Umbilical cord (tissue), 2 donors: ENCODE measurements around the gene DIP2B. TPM values are rescaled to one million over a fixed set of nuclear protein-coding genes. Genes with fewer than 3 reads are reported as not detected.
"Not testable (repeated sequence)": the region's sequence is repeated elsewhere in the genome, so short reads cannot be mapped to it uniquely, and the experiment has no call there.

ENCODE experiments used
- DNase-seq: peaks from one replicate; pipeline ENCODE4 v3.0.0-alpha.2; 2015; ENCODE audit warnings: low spot score
- total RNA-seq: library from RNA; depleted of rRNA; stranded (reverse); fragments of >200 nt; gene quantifications from one replicate; pipeline ENCODE4 v1.2.3, GENCODE V29; 2014; ENCODE audit warnings: low replicate concordance; ENCODE audit not compliant: insufficient read depth

Gene DIP2B
- total RNA-seq, 1 donor from 2014 or later: 32.7 TPM

- peak; percentile 65 for DNase-seq
These were observed 260.5 kb downstream of the DIP2B start for GRCh38 chr12:50765095-50765911.

GRCh38 chr12:50768391-50768790 lies 263.6 kb downstream of the DIP2B start:
- DNase-seq: no peak

DNA sequence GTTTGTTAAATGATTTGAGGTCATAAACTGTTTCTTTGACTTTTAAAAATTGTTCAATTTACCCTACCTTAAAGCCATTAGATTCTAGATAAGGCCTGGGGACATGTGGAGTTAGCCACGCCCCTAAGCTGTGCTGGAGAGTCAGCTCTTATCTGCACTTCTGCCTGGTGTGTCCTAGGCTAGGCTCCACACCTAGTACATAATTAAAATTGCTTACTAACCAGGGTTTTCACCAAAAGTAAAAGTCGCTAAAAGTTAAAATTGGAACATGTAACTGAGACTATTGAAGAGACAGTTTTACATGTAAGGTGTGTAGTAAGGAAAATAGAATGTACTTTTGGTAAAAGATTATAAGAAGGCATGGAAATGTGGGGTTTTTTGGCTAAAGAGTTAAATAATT lies 264.0 kb downstream of the DIP2B start:
- DNase-seq: not testable (repeated sequence)

DNA sequence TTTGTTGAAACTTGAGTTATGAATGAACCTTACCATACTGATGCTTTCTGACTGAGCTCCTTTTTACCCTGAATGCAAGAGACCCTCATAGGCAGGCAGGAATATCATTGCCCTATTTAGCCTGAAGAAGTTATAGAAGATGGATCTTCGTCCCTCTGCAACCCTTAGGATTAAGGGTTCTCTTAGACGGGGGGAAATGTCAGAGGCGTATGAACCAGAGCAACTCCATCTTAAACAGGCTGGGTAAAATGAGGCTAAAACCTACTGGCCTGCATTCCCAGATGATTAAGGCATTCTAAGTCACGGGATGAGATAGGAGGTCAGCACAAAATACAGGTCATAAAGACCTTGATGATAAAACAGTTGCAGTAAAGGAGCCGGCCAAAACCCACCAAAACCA lies 266.6 kb downstream of the DIP2B start:
- no peak for DNase-seq

DNA sequence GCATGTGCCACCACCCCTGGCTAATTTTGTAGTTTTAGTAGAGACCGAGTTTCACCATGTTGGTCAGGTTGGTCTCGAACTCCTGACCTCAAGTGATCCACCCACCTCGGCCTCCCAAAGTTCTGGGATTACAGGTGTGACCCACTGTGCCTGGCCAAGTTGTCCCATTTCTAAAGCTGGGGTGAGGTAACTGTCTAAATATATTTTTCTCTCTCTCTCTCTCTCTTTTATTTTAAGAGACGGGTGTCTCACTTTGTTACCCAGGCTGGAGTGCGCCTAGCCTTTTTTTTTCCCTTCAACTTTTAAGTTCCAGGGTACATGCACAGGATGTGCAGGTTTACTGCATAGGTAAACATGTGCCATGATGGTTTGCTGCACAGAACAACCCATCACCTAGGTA lies 267.7 kb downstream of the DIP2B start:
- DNase-seq: no peak

- no peak for DNase-seq
These were observed 268.1 kb downstream of the DIP2B start for GRCh38 chr12:50772877-50773276.

DNA sequence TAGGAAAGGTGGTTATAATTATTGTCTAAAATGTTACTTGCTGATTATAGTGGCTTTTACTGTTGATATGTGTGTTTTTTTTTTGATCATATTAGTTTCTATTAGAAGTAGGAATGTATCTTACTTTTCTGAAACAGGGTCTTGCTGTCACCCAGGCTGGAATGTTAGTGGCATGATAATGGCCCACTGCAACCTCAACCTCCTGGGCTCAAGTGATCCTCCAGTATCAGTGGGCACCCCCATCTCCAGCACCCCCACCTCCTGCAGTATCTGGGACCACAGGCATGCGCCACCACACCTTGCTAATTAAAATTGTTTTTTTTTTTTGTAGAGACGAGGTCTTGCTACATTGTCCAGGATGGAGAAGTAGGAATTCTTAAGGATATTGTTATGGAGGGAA lies 270.5 kb downstream of the DIP2B start:
- no peak for DNase-seq

GRCh38 chr12:50776749-50777728 lies 272.3 kb downstream of the DIP2B start:
- no peak for DNase-seq

- no peak for DNase-seq
These were observed 274.1 kb downstream of the DIP2B start for GRCh38 chr12:50778663-50779590.

GRCh38 chr12:50780013-50780412 lies 275.2 kb downstream of the DIP2B start:
- no peak for DNase-seq

GRCh38 chr12:50784501-50784900 lies 279.7 kb downstream of the DIP2B start:
- DNase-seq: no peak

GRCh38 chr12:50785406-50786001 lies 280.7 kb downstream of the DIP2B start:
- DNase-seq: no peak

- DNase-seq: peak; percentile 9
These were observed 281.9 kb downstream of the DIP2B start for GRCh38 chr12:50786498-50787231.

DNA sequence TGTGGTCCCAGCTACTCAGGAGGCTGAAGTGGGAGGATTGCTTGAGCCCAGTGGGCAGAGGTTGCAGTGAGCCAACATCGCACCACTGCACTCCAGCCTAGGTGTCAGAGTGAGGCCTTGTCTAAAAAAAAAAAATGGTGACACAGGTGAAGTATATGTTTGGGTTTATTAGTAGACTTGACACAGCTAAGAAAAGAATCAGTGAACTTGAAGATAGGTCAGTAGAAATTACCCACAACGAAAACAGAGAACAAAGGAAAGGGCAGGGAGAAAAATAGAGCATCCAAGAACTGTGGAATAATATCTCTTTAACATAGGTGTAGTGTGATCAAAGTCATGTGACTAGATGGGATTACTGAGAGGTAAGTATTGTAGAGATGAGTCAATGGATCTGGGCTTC lies 282.8 kb downstream of the DIP2B start:
- no peak for DNase-seq

DNA sequence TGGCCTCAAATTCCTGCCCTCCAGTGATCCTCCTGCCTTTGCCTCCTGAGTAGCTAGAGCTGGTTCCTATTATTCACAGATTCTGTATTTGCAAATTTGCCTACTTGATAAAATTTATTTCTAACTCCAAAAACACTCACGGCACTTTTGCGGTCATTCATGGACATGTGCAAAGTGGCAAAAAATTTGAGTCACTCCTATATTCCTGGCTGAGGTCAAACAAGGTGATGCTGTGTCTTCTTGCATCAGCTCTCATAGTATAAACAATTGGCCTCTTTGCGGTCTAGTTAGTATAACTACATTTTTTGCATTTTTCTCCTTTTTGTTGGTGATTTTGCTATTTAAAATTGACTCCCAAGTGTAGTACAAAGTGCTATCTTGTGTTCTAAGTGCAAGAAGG lies 283.8 kb downstream of the DIP2B start:
- DNase-seq: no peak

GRCh38 chr12:50790081-50790480 lies 285.3 kb downstream of the DIP2B start:
- DNase-seq: no peak
